Measurements from ENCODE around the gene XCL2.
"Not testable (repeated sequence)": the region's sequence is repeated elsewhere in the genome, so short reads cannot be mapped to it uniquely, and the experiment has no call there.

GRCh38 chr1:168580991-168581390, 37.2 kb upstream of the XCL2 start:
- not testable (repeated sequence) for TF ChIP-seq POLR2A (IDR thresholded peaks at IDR 0.05; ENCODE audit: extremely low read depth, insufficient read length); CTCF (IDR thresholded peaks at IDR 0.05; ENCODE audit: low read depth, low read length)

Data from NB4 (cell line).